GM12891 (cell line): ENCODE measurements around the gene CLDN12.

ENCODE experiments used
- PAX5 ChIP-seq: IDR thresholded peaks from 2 replicates; pipeline ENCODE4 v1.6.1; 2011; ENCODE audit warnings: low read length, moderate library complexity, mild to moderate bottlenecking; ENCODE audit not compliant: insufficient read depth, severe bottlenecking
- POLR2A ChIP-seq: IDR thresholded peaks from 2 replicates; pipeline ENCODE4 v1.6.1; 2011; ENCODE audit warnings: low read depth, low read length, control low read depth
- POLR2AphosphoS5 ChIP-seq: IDR thresholded peaks from 2 replicates; pipeline ENCODE4 v1.6.1; 2011; ENCODE audit warnings: low read depth, low read length, control low read depth
- POU2F2 ChIP-seq: IDR thresholded peaks from 2 replicates; pipeline ENCODE4 v1.6.1; 2011; ENCODE audit warnings: low read depth, mild to moderate bottlenecking, control low read depth, low read length, moderate library complexity
- SPI1 ChIP-seq: IDR thresholded peaks from 2 replicates; pipeline ENCODE4 v1.6.1; 2011; ENCODE audit warnings: low read depth, low read length, control low read depth
- TAF1 ChIP-seq: IDR thresholded peaks from 2 replicates; pipeline ENCODE4 v1.6.1; 2011; ENCODE audit warnings: low read depth, low read length, control low read depth

DNA sequence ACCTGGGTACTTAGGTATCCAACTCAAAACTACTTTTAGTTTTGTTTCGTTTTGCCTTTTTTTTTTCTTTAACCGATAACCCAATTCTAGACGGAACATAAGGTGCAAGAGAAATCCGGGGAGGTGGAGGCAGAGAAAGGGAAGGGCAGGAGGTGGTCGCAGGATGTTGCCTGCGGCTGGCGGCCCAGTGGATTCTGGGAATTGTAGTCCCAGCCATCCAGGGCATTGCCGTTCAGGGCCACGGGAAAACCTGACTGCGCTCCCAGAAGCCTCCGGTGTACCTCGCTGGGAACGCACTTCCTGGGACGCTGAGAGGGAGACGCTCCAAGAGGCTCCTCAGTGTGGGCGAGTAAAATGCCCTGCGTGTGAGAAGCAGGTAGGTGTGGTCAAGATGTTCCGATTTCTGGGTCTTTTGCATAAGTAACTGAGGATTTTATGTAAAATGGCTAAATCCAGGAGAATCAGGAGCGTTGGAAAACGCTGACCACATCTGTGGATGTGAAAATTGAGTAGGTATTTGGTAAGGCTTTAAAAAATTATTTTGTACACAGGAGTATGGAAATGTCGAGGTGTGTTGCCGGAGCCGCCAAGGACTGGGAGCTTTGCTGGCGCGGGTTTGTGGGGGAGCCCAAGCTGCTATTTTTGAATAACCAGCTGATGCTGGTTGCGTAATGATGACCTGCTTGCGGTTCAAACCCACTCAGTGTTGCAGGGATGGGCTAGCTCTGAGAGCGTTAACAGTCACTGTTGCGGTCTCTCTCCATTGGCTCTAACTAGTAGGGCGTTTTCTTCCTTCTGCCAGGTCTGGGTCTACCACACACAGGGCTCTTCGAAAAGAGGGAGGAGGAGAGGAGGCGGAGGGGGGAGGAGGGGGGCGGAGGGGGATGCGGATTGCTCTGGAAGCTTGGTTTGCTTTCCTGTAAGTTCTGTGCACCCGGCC lies at the start of gene CLDN12:
- peak; percentile 80 for TF ChIP-seq POLR2A
- TF ChIP-seq POU2F2 = peak; percentile 89
- peak; percentile 68 for TF ChIP-seq POLR2AphosphoS5
- peak; percentile 69; the same call in 1 of the 2 replicates for TF ChIP-seq TAF1
- no peak for TF ChIP-seq PAX5
- TF ChIP-seq SPI1 = no peak
